Stimulated activated CD4-positive, alpha-beta T cell treated with anti-CD3 and anti-CD28 coated beads, Interleukin-12 subunit alpha, Interleukin-12 subunit beta, amount 100 ng/mL, for 48 hours (primary cell): Measurements from ENCODE around the gene SPCS1.

Experiments
- DNase-seq, 3 donors: peaks; one replicate each; pipeline ENCODE4 v3.0.0-alpha.2; 2020; ENCODE audit warnings: low read depth in 2 of 3, low spot score in 1 of 3

SPCS1 gene

GRCh38 chr3:52694528-52695189, 11.2 kb upstream of the SPCS1 start:
- DNase-seq = no peak

- no peak for DNase-seq
Measured at GRCh38 chr3:52695798-52696671, 9.9 kb upstream of the SPCS1 start.

- DNase-seq = no peak
Measured at GRCh38 chr3:52696830-52697631, 8.9 kb upstream of the SPCS1 start.

GRCh38 chr3:52697632-52697965, 8.3 kb upstream of the SPCS1 start:
- no peak for DNase-seq

- DNase-seq = no peak
Measured at GRCh38 chr3:52703341-52703740, 2.6 kb upstream of the SPCS1 start.

- no peak for DNase-seq
Measured at GRCh38 chr3:52704611-52705437, 1.1 kb upstream of the SPCS1 start.

GRCh38 chr3:52705438-52705687, 543 bp upstream of the SPCS1 start:
- no peak for DNase-seq

- no peak for DNase-seq
Measured at GRCh38 chr3:52707585-52707984, 1.7 kb downstream of the SPCS1 start.

GRCh38 chr3:52710512-52710911, 4.6 kb downstream of the SPCS1 start:
- DNase-seq = no peak

- no peak for DNase-seq
Measured at GRCh38 chr3:52712291-52713212, 6.6 kb downstream of the SPCS1 start.

- no peak for DNase-seq
Measured at GRCh38 chr3:52714335-52715302, 8.7 kb downstream of the SPCS1 start.

GRCh38 chr3:52715714-52716305, 9.9 kb downstream of the SPCS1 start:
- DNase-seq = no peak

- DNase-seq = no peak
Measured at GRCh38 chr3:52719618-52720017, 13.7 kb downstream of the SPCS1 start.

- DNase-seq = no peak
Measured at GRCh38 chr3:52721002-52721729, 15.3 kb downstream of the SPCS1 start.

- no peak for DNase-seq
Measured at GRCh38 chr3:52721730-52722008, 15.8 kb downstream of the SPCS1 start.

- DNase-seq = no peak
Measured at GRCh38 chr3:52722491-52722890, 16.6 kb downstream of the SPCS1 start.

GRCh38 chr3:52723935-52724334, 18.0 kb downstream of the SPCS1 start:
- no peak for DNase-seq

- DNase-seq = no peak
Measured at GRCh38 chr3:52724511-52724910, 18.6 kb downstream of the SPCS1 start.
